ENCODE data around the gene SPATS1. TPM values are rescaled to one million over a fixed set of nuclear protein-coding genes. Genes with fewer than 3 reads are reported as not detected.

The SPATS1 gene
- total and polyA plus RNA-seq, 2 of the 4 experiments (the other 2 are of a cell fraction) = not detected

GRCh38 chr6:44341095-44341890, 1.2 kb upstream of the SPATS1 start:
- TF ChIP-seq POLR2A (IDR thresholded peaks at IDR 0.05; ENCODE audit: low read depth, low read length) (no peak), SMC3 (IDR thresholded peaks at IDR 0.05; ENCODE audit: low read depth, low read length) (no peak), RAD21 (IDR thresholded peaks at IDR 0.05; ENCODE audit: low read length) (no peak), NFE2L2 (IDR thresholded peaks at IDR 0.05; ENCODE audit: low read depth, low read length) (no peak), RFX5 (IDR thresholded peaks at IDR 0.05; ENCODE audit: low read depth, low read length) (no peak), CTCF (conservative IDR thresholded peaks at IDR 0.05; ENCODE audit: low read depth, low read length) (no peak), RCOR1 (IDR thresholded peaks at IDR 0.05; ENCODE audit: insufficient replicate concordance, low read length) (no peak), MAZ (IDR thresholded peaks at IDR 0.05; ENCODE audit: borderline replicate concordance, low read depth, low read length) (no peak), FOS (IDR thresholded peaks at IDR 0.05; ENCODE audit: low read depth, low read length) (no peak), ELK1 (IDR thresholded peaks at IDR 0.05; ENCODE audit: borderline replicate concordance, low read depth, low read length) (no peak), MXI1 (IDR thresholded peaks at IDR 0.05; ENCODE audit: borderline replicate concordance, low read depth, low read length) (no peak), CHD1 (IDR thresholded peaks at IDR 0.05; ENCODE audit: low read depth, low read length) (no peak)
- H2AFZ ChIP-seq (replicated peaks; ENCODE audit: low read length, poor library complexity) = no peak overlapping the region
- intact Hi-C loops (cut with micrococcal nuclease) = no loop called here
- no peaks in the 10 kb centered on the region for H4K20me1 ChIP-seq (ENCODE audit: insufficient read depth, low read length)
- H3K4me1 ChIP-seq (ENCODE audit: control insufficient read depth, insufficient read depth, low read length) = no peaks in the 10 kb centered on the region
- CTCF ChIA-PET = no interaction called here
- no TSS peak for BruUV-seq (replicated peaks)
- H3K4me3 ChIP-seq (ENCODE audit: insufficient read depth, low read depth, low read length) = no peak overlapping the region
- no peaks in the 10 kb centered on the region for H3K9me1 ChIP-seq (ENCODE audit: insufficient read depth, low read length)
- H3K36me3 ChIP-seq (ENCODE audit: control insufficient read depth, insufficient read depth, low read length) = no peaks in the 10 kb centered on the region
- H2AK5ac ChIP-seq (ENCODE audit: low read depth, low read length) = no peak overlapping the region
- H3K9me3 ChIP-seq (ENCODE audit: control insufficient read depth, insufficient read depth, low read length) = no peaks in the 10 kb centered on the region
- H2BK15ac ChIP-seq (ENCODE audit: low read depth, low read length) = no peak overlapping the region
- no peak overlapping the region for H2BK20ac ChIP-seq (ENCODE audit: low read depth, low read length)
- WGBS, 2 experiments (ENCODE audit: extremely low coverage in 2 of 2, insufficient read length in 1 of 2) = no CpG with 5 or more reads among the region's 8 CpGs
- H3K23ac ChIP-seq (ENCODE audit: low read depth, low read length) = no peak overlapping the region
- no peak overlapping the region for H4K8ac ChIP-seq (ENCODE audit: low read depth in 2 of 2, low read length in 2 of 2)
- H3K18ac ChIP-seq (ENCODE audit: low read depth, low read length) = no peak overlapping the region
- H4K91ac ChIP-seq (ENCODE audit: insufficient read depth, low read depth, low read length) = no peak overlapping the region
- H3K4ac ChIP-seq (ENCODE audit: low read depth, low read length) = no peak overlapping the region
- no peak overlapping the region for H2AK9ac ChIP-seq (replicated peaks; ENCODE audit: low read depth, low read length, poor library complexity)
- no peak overlapping the region for H3K27ac ChIP-seq (ENCODE audit: insufficient read depth, low read length)
- DNase-seq = no peak
- no peak overlapping the region for H4K5ac ChIP-seq (ENCODE audit: low read depth, low read length)
- in situ Hi-C loops (cut with MboI; ENCODE audit: low sequenced_read_pairs) = no loop called here
- no peak for ATAC-seq (ENCODE audit: low read depth)
- no peak overlapping the region for H3K4me2 ChIP-seq (ENCODE audit: low read depth, low read length)
- no peak overlapping the region for H3K14ac ChIP-seq (replicated peaks; ENCODE audit: low read depth, low read length)
- H3K9ac ChIP-seq (ENCODE audit: low read depth, low read length) = no peak overlapping the region
- dilution Hi-C loops (cut with HindIII; ENCODE audit: low sequenced_read_pairs, unreplicated experiment) = no loop called here
- peaks cover 55% of the 10 kb centered on the region for H3K27me3 ChIP-seq (ENCODE audit: control insufficient read depth, insufficient read depth, low read length)
- POLR2A ChIA-PET (ENCODE audit: unreplicated experiment) = no interaction called here
- no peaks in the 10 kb centered on the region for H3K79me1 ChIP-seq (ENCODE audit: low read depth in 1 of 2, low read length in 2 of 2)
- no peak overlapping the region for H2BK5ac ChIP-seq (ENCODE audit: low read depth, low read length, poor library complexity, severe bottlenecking)
- no peak overlapping the region for H2BK120ac ChIP-seq (ENCODE audit: low read depth, low read length)
- no peak overlapping the region for H3K56ac ChIP-seq (ENCODE audit: extremely low read depth, insufficient read depth, low read length)
